ENCODE data around the gene DGCR8. TPM values are rescaled to one million over a fixed set of nuclear protein-coding genes. Genes with fewer than 3 reads are reported as not detected.

Gene DGCR8
- total and polyA plus RNA-seq, 2 of the 4 experiments (the other 2 are of a cell fraction), result 16.7 to 25.3 TPM

GRCh38 chr22:20064545-20065262 is 15.3 kb upstream of the DGCR8 start:
- no peak overlapping the region for H3K23ac ChIP-seq (ENCODE audit: low read depth, low read length)
- H3K56ac ChIP-seq (ENCODE audit: extremely low read depth, insufficient read depth, low read length), result no peak overlapping the region
- no peak overlapping the region for H2BK20ac ChIP-seq (ENCODE audit: low read depth, low read length)
- no peak overlapping the region for H3K27ac ChIP-seq (ENCODE audit: insufficient read depth, low read length)
- H3K9me3 ChIP-seq (ENCODE audit: control insufficient read depth, insufficient read depth, low read length), result no peaks in the 10 kb centered on the region
- CTCF ChIA-PET, result no interaction called here
- H3K4me3 ChIP-seq (ENCODE audit: insufficient read depth, low read depth, low read length), result no peak overlapping the region
- H3K27me3 ChIP-seq (ENCODE audit: control insufficient read depth, insufficient read depth, low read length), result no peaks in the 10 kb centered on the region
- H3K4ac ChIP-seq (ENCODE audit: low read depth, low read length), result no peak overlapping the region
- no peak overlapping the region for H3K9ac ChIP-seq (ENCODE audit: low read depth, low read length)
- H2BK15ac ChIP-seq (ENCODE audit: low read depth, low read length), result no peak overlapping the region
- POLR2A ChIA-PET (ENCODE audit: unreplicated experiment), result no interaction called here
- H4K5ac ChIP-seq (ENCODE audit: low read depth, low read length), result no peak overlapping the region
- peaks cover 9% of the 10 kb centered on the region for H3K9me1 ChIP-seq (ENCODE audit: insufficient read depth, low read length)
- H4K8ac ChIP-seq (ENCODE audit: low read depth in 2 of 2, low read length in 2 of 2), result no peak overlapping the region
- WGBS, 2 experiments (ENCODE audit: extremely low coverage in 2 of 2, insufficient read length in 1 of 2), result 91% methylated on average over 4 of the region's 18 CpGs; no CpG with 5 or more reads in 1 of the 2 experiments
- no peak overlapping the region for H2AFZ ChIP-seq (replicated peaks; ENCODE audit: low read length, poor library complexity)
- intact Hi-C loops (cut with micrococcal nuclease), result no loop called here
- no peaks in the 10 kb centered on the region; the same call in 1 of the 2 replicates for H4K20me1 ChIP-seq (ENCODE audit: insufficient read depth, low read length)
- dilution Hi-C loops (cut with HindIII; ENCODE audit: low sequenced_read_pairs, unreplicated experiment), result no loop called here
- no peak for TF ChIP-seq FOS (IDR thresholded peaks at IDR 0.05; ENCODE audit: low read depth, low read length)
- TF ChIP-seq POLR2A (IDR thresholded peaks at IDR 0.05; ENCODE audit: low read depth, low read length), result no peak
- TF ChIP-seq CEBPB (IDR thresholded peaks at IDR 0.05; ENCODE audit: low read depth, low read length), result no peak
- TF ChIP-seq RAD21 (IDR thresholded peaks at IDR 0.05; ENCODE audit: low read length), result no peak
- no peak for TF ChIP-seq MAFK (IDR thresholded peaks at IDR 0.05; ENCODE audit: low read depth, low read length)
- TF ChIP-seq RFX5 (IDR thresholded peaks at IDR 0.05; ENCODE audit: low read depth, low read length), result no peak
- no peak for TF ChIP-seq BHLHE40 (IDR thresholded peaks at IDR 0.05; ENCODE audit: low read depth, low read length)
- H3K18ac ChIP-seq (ENCODE audit: low read depth, low read length), result no peak overlapping the region
- 0 out of 4 replicates have a peak, but pooled peaks cover 0 to 5% of the 10 kb centered on the region in 2 experiments for H3K79me1 ChIP-seq (ENCODE audit: low read depth in 1 of 2, low read length in 2 of 2)
- BruUV-seq (replicated peaks), result no TSS peak
- no peak overlapping the region for H2AK9ac ChIP-seq (replicated peaks; ENCODE audit: low read depth, low read length, poor library complexity)
- DNase-seq (no peak), ATAC-seq (ENCODE audit: low read depth) (no peak)
- in situ Hi-C loops (cut with MboI; ENCODE audit: low sequenced_read_pairs), result no loop called here
- no peak overlapping the region for H3K4me2 ChIP-seq (ENCODE audit: low read depth, low read length)
- no peak overlapping the region for H4K91ac ChIP-seq (ENCODE audit: insufficient read depth, low read depth, low read length)
- no peak overlapping the region for H2BK120ac ChIP-seq (ENCODE audit: low read depth, low read length)
- no peak overlapping the region for H2BK5ac ChIP-seq (ENCODE audit: low read depth, low read length, poor library complexity, severe bottlenecking)
- H3K14ac ChIP-seq (replicated peaks; ENCODE audit: low read depth, low read length), result no peak overlapping the region
- H2AK5ac ChIP-seq (ENCODE audit: low read depth, low read length), result no peak overlapping the region
- H3K36me3 ChIP-seq (ENCODE audit: control insufficient read depth, insufficient read depth, low read length), result peaks cover 29% of the 10 kb centered on the region
- H3K4me1 ChIP-seq (ENCODE audit: control insufficient read depth, insufficient read depth, low read length), result no peaks in the 10 kb centered on the region
